GM19395 (cell line): ENCODE data around the gene SYNPO2L.
A peak's percentile ranks its signal among the peaks of the same experiment; 100 is the strongest.

Experiments used
- ATAC-seq: cut with Tn5 transposase; IDR thresholded peaks from one replicate; pipeline ENCODE4 v1.9.1; 2021; ENCODE audit warnings: mild to moderate bottlenecking, moderate library complexity; ENCODE audit not compliant: unreplicated experiment

SYNPO2L gene

DNA sequence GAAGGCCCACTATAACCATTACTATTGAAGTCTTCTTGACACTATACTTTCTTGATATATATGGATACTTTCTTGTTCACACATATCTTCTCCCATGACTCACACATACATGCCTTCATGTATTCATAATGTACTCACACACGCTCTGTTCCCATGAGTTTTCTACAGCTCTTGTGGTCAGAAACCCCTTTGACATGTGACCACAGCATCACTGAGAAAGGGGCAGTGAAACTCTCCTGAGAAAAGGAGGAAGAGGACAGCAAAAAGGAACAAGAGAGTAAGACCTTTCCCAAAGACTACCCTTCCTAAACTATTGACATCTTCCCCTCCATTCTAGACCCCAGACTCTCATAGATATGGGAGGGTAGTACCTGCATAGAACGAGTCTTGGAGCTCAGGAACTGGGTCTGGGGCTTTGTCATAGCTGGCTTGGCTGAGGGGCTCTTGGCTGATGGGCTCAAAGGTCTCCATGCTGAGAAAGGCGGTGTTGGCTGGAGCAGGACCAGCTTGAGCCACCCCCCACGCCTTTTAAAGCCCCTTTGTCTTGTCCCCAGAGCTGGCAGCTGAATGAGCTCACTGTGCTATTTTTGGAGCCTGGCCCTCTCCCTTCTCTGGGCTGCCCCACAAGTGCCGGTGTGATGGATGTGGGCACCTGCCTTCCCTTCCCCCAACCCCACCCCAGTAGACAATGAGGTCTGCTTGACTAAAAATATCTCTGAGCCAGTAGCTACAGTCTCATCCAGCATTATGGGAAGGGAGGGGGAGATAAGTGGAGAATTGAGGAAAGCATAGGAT lies 5.1 kb downstream of the SYNPO2L start:
- peak; percentile 58 for ATAC-seq

DNA sequence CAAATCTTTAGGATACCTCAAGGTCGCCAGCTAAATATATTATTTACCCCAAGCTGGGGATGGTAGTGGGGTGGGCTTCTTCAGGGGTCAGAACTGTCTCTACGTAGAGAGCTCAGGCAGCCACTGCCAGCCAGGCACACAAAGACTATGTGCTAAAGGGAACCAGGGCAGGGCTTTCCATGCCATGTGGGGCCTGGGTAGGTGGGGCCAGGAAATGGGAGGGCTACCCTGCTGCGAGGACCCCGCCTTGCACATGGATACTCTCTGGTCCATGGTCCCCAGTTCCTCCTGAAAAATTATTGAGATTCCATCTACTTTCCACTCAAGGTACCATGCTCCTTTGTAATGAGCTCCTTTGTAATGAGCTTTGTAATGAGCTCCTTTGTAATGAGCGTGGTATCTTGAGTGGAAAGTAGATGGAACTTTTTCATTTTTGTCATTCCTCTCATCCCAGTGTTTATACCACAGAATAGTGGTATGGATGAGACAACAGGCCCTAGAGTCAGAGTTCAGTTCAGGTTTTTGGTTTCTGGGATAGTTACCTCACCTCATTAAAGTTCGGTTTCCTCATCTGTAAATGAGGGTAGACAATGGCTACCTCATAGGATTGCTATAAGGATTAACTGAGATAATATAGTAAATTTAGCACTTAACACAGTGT lies 5.8 kb downstream of the SYNPO2L start:
- ATAC-seq, result no peak

DNA sequence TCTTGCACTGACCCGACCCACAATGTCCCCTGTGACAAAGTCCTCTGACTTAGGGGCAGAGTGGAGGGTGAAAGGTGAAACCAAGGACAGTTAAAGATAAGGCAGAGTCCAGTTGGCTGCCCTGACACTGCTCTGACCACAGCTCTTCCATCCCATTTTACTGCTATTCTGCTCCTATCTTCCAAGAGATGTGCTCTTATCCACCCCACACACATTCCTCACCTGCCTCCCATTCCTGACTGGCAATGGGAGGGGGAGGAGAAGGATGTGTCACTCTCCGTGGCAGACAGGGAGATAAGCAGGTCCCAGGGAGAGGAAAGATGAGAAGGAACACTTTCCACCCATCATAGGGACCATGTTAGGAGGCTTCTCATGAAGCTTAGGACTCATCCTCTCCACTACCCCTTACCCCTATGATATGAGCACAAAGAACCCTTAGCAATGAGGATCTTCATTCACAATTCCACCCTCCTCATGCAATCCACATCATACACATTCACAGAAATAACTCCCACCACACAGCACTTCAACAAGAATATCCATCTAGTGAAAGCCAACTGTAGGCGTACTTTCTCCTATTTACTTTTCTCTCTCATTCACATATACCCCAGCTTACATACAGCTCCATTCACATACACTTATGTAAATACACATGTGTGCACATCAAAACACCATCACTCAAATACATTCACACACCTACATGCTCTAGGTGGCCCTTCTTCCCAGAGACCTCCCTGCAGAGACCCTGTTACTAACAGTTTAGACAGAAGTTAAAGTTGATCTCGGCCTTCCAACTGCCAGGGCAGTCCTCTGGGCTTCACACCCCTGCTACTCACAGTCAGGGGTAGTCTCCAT lies 6.6 kb downstream of the SYNPO2L start:
- ATAC-seq, result no peak

DNA sequence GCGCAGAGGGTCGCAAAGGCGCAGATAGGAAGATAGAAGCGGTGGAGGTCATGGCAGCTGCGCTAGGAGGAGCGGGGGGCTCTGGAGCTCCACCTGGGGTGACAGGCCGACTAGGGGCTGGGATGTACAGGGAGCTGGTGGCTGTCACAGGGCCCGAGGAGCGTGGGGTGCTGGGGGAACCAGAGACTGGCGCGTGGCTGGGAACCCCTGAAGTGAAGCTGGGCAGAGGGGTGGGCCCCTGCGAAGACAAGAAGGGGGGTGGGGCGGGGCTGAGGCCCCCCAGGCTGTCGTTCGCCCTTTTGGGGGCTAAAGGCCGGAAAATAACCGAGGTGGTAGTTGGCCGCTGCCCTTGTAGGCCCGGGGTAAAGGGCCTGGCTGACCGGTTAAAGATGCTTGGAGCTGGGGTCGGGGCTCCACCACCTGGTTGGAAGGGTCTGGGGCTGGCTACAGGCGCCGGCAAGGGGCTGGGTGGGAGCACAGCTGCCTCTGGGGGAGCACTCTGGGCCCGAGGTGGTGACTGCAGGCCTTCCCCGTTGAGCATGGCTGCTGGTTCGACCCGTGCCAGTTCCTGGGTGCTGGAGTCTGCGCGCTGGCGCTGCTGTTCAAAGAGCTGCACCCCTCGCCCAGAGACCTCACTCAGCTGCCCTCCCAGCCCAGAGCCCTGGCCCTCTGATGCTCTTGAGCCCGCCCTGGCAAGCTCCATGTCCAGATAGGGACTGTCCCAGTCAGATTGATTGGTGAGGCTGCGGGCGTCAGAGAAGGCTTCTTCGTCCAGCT lies 7.8 kb downstream of the SYNPO2L start:
- no peak for ATAC-seq

DNA sequence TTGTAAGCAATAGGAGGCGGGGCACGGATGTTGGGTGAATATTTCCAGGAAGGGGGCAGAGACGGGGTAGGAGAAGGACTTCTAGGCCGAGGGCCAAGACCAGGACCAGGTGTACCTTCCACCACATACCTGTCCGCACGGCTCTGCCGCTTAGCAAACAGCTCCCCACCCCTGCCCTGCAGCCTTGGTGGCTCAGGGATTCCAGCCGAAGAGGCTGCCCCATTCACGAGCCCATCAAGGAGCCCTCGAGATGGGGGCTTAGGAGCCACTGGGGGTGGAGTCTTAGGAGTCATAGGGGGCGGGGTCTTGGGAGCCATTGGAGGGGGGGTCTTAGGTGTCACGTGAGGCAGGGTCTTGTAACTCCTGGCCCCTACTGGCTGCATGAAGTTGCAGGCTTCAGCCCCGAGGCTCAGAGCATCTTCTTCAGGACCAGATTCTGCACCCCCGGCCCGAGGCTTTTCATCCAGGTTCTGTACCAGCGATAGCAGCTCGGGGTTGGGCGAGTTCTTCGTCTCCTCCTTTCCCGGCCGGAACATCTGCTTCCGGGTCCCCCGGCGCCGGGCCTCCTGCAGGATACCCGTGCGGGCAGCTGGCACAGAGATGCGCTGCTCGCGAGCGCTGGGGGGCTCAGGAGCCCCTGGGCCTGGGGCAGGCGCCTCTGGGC lies 8.5 kb downstream of the SYNPO2L start:
- no peak for ATAC-seq

DNA sequence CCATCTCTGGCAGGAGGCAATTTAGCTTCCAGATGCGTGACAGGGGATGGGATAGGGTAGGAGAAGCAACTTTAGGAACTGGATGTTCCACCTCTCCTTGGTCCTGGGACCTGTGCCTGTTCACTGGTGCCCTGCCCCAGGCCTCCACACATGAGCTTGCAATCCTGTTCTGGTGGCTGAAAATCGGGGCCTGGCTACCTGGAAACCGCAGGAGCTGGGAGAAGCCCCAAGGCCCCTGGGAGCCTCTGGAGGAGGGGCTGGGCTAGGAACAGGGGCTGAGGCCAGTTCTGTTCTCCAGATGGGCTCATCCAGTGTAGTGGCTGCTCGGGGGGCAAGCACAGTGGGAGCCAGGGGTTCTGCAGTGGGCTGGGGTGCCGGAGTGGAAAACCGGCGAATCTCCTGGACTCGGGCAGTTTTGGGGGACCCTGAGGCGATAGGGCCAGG lies 9.2 kb downstream of the SYNPO2L start:
- no peak for ATAC-seq

DNA sequence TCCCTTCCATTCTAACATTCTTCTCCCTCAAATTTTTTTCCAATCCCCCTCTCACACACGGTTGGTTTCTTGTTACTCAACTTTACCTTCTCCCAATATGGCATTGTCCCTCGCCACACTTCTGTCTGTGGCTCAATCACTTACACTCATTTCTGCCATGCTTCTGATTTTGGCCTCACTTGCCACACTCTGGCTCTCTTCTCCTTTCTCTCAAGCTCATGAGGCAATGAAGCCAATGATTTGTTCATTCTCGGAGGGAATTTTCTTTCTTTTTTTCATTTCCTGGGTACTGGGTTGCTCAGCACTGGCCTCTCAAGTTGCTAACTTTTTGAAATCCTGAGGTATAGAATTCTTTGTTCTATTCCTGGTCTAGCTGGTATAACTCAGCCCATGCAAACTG lies 10.6 kb downstream of the SYNPO2L start:
- ATAC-seq, result no peak

DNA sequence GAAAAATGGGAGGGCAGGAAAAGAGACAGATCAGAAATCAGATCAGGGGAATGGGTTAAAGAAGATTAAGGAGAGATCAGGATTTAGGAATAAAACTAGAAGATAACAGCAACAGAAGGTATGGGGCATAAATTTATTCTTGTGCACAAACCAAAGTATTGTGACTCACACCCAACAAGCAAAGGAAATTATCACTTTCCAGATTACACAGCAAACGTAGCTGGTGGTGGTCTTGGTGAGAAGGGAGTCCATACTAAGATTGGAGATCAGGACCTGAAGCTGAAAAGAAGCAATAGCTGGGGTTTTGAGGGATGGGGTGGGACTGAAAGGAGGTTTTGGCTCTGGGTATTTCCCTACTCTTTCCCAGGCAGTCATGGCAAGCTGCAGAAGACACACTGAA lies 11.1 kb downstream of the SYNPO2L start:
- ATAC-seq, result no peak

DNA sequence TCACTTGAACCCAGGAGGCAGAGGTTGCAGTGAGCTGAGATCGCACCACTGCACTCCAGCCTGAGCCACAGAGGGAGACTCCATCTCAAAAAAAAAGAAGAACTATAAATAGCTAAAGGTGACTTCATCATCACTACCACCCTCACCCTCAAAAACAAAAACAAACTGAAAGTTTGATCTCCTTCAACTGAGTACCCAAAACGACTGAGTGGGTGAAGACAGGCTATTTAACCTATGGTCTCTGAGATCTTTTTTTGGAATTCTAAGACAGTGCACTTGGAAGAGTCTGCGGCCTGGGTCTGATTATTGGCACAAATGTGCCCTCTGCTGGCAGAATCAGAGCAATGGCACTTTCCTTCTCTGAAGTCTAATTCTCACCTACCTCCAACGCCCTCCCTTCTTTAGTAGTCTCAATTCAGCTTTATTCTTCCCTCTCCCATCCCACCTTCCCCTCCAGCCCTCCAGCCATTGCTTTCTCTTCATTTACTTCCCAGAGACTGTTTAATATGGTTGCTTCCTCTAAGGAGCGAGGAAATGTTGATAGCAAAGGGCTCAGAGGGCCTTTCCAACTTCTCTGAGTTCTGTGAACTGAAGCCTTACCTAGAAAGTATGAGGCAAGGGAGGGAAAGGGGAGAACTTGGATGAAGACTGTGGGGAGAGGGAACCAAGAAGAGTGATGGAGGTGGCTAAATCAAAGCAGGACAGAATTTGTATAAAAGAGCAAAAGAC lies 11.7 kb downstream of the SYNPO2L start:
- no peak for ATAC-seq

DNA sequence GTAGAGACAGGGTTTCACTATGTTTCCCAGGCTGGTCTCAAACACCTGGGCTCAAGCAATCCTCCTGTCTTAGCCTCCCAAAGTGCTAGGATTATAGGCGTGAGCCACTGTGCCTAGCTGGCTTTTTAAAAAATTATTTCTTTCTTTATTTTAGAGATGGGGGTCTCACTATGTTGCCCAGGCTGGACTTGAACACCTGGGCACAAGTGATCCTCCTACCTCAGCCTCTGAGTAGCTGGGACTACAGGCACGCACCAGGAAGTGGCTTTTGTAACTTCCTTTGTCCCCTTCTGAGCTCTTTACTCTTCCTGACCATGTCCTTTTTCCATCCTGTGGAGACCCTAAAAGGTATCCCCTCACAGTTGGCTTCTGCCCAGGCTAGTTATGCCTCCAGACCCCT lies 12.5 kb downstream of the SYNPO2L start:
- no peak for ATAC-seq

DNA sequence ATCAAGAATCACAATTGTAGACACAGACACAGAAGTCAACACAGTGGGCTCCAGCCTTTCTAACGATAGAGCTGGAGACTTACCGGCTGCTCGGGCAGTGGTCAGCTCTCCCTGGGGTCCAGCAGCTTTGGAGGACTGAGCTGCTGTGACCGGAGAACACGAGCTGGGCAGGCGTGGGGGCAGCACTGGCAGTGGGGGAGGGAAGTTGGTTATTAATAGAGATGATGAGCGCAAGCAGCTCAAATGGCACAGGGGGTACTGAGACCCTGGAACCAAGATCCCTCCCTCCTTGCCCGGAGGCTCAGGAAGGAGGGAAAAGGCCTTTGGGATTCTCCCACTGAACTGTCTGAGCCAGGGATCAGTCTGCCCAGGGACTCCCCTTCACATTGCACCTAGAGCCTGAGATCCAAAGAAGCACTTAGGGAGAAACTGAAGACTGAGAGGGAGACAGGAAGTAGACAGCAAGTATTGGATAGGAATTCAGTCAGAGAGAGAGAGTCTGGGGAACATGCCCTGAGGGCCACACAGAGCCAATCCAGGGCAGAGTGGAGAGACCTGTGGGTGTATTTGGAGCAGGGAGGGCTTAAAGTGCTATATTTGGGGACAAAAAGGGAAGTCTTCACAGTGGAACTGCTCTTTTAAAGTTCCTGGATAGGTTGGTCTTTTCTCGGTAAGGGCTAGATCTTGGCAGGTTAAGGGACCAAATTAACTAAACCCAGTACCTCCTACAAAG lies 14.3 kb downstream of the SYNPO2L start, which contains the start of gene MYOZ1:
MYOZ1 (minus strand) TSS at position 147 of the 733 bp plus-strand sequence. CDS start 1,457 bp downstream, outside the sequence.
- no peak for ATAC-seq

DNA sequence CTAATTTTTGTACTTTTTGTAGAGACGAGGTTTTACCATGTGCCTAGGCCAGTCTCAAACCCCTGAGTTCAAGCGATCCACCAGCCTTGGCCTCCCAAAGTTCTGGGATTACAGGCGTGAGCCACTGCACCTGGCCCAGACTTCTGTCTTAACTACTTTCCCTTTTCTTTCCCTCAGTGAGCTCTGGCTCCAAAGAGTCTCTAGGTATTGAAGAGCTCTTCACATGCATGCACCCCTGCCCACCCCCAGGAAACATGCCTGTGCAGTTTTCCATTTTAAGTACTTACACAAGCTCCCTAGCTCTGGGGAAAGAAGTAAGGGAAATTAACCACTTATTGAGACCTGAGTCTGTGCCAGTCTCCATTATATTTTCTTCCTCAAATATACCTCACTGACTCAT lies 16.5 kb downstream of the SYNPO2L start:
- no peak for ATAC-seq

DNA sequence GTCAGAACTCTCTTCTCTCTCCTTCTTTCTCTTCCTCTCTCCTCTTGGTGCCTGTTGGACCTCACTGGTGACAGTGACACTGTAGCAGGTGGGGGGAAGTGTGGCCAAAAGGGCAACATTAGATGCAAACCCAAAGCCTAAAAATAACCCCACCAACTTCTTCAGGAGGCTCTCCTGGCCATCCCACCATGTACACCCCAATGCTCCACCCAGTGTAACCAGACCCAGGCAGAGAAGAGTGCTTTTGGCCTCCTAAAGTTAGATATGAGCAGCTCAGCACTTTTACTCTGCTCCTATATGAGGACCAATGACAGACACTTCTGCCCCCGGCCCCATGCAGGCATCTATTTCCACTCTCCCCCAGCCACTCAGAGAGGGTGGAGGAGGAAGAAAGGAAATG lies 20.0 kb downstream of the SYNPO2L start:
- no peak for ATAC-seq

DNA sequence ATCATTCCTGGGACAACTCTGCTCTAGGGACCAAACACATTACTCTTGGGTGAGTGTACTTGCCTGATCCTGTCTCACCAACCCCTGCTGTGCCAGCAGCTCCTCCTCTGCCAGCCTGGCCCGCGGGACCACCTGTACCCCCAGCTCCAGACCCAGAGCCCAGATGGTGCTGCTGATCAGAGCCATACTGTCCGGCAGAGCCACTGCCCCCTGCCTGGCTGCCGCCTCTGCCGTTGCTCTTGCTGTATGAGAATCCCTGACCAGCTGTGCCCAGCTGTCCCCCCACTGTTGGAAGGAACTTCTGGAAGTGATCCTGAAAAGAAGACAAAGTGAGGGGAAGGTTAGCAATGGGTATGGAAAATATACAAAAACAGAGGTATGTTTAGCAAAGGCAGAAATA lies 21.4 kb downstream of the SYNPO2L start:
- no peak for ATAC-seq

DNA sequence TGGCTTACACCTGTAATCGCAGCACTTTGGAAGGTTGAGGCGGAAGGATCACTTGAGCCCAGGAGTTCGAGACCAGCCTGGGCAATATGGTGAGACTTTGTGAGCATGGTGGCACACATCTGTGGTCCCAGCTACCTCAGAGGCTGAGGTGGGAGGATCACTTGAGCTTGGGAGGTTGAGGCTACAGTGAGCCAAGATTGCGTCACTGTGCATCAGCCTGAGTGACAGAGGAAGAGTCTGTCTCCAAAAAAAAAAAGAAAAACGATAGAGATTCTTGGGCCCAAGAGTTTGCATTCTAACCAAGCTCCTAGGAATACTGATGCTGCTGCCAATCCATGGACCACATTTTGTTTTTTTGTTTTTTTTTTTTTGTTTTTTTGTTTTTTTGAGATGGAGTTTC lies 26.7 kb downstream of the SYNPO2L start:
- ATAC-seq, result no peak

DNA sequence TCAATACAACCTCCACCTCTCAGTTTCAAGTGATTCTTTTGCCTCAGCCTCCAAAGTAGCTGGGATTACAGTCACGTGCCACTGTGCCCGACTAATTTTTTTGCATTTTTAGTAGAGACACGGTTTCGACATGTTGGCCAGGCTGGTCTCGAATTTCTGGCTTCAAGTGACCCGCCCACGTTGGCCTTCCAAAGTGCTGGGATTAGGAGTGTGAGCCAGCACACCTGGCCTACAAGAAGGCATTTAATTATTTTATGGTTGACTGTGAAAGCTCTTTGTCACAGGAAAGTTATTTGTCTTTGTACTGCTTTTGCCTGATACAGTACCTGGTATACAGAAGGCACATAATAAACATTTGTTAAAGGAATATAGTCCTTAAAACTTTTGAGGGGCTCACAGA lies 27.4 kb downstream of the SYNPO2L start:
- ATAC-seq, result no peak

DNA sequence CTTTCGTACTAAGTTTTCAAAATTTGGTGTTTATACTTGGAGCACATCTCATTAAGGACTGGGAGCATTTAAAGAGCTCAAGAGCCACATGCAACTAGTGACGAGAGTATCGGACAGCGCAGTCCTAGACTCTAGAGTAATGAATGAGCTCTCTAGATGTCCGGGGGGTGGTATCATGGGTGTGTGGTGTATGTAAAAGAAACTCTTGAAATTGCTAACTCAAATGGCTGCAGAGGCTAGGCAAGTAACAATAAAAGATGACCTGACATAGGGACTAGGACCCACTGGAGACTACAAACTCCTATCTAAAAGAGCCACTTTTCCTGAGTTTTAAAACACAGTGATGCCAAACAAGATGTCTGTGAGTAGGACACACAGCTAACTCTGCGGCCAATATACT lies 28.5 kb downstream of the SYNPO2L start:
- no peak for ATAC-seq

DNA sequence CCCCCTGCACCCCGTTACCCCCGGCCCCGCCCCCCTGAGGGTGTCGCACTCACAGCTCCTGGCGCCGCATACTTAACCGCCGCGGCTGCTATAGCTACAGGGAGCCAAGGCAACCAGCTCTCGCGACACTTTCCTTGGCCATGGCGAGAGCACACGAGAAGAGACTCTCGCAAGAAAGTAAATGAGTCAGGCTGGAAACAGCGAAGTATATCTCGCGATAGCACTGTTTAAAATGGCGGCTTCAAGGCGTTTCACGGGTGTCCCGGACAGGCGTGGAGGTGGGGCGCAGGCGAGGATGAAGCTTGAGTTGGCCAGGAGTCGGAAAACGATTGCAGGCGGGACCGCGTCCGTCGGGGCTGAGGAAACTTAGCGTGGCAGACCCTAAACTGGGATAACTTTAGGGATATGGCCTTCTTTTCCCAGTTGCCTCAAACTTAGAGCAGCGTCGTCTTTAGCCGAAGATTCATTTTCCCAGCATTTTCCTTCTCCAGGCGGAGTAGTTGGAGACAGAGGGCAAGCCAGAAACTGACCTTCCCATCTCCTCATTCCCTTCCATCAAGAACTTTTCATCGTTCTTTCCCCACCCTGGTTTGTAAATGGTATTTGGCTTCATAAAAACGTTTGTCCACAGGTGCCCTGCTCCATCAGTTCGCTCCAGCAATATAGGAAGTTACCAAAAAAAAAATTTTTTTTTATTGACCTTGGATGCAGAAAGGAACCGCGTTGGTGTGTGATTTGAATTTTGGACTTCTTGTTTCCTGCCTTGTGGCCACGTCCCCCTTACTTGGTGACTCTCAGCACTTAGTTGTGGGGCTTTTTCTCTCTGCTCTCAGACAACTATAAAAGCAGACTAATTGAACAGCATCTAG lies 29.7 kb downstream of the SYNPO2L start:
- ATAC-seq, result peak; percentile 93
